A549 treated with Hydrocortisone at 1 μM for 4 hours (cell line): ENCODE data around the gene CRTC2. TPM values are rescaled to one million over a fixed set of nuclear protein-coding genes. Genes with fewer than 3 reads are reported as not detected.

Experiments
- total RNA-seq: library from RNA; stranded (reverse); fragments of 200-300 nt; extraction: Qiagen RNA extraction; gene quantifications from 5 replicates; pipeline ENCODE4 v1.2.3, GENCODE V29; 2022

Gene CRTC2, protein sequence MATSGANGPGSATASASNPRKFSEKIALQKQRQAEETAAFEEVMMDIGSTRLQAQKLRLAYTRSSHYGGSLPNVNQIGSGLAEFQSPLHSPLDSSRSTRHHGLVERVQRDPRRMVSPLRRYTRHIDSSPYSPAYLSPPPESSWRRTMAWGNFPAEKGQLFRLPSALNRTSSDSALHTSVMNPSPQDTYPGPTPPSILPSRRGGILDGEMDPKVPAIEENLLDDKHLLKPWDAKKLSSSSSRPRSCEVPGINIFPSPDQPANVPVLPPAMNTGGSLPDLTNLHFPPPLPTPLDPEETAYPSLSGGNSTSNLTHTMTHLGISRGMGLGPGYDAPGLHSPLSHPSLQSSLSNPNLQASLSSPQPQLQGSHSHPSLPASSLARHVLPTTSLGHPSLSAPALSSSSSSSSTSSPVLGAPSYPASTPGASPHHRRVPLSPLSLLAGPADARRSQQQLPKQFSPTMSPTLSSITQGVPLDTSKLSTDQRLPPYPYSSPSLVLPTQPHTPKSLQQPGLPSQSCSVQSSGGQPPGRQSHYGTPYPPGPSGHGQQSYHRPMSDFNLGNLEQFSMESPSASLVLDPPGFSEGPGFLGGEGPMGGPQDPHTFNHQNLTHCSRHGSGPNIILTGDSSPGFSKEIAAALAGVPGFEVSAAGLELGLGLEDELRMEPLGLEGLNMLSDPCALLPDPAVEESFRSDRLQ
- total RNA-seq: 35.0 to 40.6 TPM (median 35.8 TPM) in 5 replicates

DNA sequence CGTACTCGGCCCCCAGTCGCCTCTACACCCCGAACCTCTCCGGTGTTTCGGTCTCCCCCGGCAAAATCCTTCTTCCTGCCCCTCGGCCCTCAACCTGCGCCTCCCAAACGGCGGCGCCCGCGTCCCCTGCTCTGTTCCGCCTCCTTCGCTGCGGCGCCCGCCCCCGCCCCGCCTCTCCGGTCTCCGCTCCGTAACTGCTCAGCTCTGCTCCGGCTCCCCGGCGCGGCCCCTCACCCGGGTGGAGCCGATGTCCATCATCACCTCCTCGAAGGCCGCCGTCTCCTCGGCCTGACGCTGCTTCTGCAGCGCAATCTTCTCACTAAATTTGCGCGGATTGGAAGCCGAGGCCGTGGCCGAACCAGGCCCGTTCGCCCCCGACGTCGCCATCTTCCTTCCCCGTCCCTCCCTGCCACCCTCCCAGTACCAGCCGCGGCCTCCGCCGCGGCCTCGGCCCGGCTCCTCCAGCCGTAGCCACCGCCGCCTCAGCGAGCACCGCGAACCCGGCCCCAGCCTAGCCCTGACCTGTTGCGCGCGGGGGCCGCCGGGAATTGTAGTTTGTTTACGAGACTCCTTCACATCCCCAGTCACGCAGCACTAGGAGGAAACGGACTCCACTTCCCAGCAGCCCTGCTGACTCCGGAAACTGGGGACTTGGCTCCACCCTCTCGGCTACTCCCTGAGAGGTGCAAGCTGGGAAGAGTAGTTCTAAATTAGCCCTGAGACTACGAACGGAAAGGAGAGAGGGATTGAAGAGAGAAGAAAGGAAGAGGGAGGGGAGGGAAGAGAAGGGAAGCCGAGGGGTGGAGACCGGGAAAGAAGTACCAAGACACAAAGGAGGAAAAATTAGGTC lies at the start of gene CRTC2:
TSS of gene CRTC2 (minus strand) at position 502 of the 850 bp plus-strand sequence. CDS start at position 387, 115 bp downstream.

DNA sequence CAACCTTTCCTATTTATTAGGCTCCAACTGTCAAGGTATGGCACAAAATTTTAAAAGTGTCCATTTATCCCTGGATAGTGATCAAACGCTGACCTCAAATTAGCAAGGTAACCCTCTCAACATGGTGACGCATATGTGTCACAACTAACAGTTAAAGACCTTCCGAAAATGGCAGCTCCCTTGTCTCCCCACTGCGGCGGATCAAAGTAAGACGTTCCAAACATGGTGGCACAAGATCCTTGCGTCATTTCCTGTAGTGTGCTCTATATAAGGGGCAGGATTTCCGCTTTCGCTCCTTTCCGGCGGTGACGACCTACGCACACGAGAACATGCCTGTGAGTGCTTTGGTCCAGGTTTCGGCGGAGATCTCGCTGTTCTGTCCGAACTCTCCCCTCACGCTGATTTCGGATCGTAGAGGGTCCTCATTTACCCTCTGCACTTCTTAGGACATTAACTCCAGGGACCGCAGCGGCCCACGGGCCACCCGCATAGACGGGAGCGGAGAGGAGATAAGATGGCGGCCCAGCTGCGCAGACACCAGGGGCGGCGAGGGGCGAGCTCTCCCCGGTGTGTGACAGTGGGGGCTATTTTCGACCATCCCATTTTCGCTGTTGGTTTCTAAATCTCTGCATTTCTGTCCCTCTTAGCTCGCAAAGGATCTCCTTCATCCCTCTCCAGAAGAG lies 32.2 kb upstream of the CRTC2 start, which contains the start of gene RPS27:
TSS of gene RPS27 (plus strand) at position 295 of the 683 bp plus-strand sequence. CDS start at position 330, 35 bp downstream.

DNA sequence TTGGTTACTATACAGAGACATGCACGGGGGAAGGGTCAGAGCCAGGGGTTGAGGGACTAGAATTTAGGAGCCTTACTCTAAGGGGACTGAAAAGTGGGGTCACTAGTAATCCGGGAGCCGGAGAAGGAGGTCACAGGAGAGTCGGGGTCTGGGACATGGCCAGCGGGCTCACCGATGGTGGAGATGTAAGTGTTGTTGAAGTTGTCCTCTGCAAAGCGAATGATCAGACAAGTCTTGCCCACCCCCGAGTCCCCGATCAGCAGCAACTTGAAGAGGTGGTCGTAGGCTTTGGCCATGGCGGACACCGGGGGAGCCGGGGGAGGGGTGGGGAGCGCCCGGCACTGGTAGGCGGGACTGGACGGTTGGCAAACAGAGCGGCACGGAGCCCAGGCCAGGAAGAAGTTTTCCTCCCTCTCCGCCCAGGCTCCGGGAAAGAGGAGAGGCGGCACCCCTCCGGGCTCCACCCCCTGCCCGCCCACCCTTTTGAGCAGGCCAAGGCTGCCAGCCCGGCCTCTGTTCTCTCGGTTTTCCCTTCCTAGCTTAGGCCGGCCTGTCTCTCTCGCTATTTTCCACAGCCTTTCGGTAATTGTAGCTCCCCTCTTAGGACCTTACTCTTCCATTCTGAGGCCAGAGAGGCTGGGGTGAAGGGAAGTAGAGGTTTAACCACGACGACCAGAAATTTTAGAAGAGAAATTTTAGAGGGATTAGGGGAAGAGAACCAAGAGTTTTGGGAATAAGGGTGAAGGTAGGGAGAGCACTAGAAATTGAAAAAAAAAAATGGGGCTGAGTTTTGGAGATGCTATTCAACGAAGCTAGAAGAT lies 27.7 kb upstream of the CRTC2 start, which contains the start of gene RAB13:
TSS of gene RAB13 (minus strand) at position 399 of the 821 bp plus-strand sequence. CDS start at position 296, 103 bp downstream.

DNA sequence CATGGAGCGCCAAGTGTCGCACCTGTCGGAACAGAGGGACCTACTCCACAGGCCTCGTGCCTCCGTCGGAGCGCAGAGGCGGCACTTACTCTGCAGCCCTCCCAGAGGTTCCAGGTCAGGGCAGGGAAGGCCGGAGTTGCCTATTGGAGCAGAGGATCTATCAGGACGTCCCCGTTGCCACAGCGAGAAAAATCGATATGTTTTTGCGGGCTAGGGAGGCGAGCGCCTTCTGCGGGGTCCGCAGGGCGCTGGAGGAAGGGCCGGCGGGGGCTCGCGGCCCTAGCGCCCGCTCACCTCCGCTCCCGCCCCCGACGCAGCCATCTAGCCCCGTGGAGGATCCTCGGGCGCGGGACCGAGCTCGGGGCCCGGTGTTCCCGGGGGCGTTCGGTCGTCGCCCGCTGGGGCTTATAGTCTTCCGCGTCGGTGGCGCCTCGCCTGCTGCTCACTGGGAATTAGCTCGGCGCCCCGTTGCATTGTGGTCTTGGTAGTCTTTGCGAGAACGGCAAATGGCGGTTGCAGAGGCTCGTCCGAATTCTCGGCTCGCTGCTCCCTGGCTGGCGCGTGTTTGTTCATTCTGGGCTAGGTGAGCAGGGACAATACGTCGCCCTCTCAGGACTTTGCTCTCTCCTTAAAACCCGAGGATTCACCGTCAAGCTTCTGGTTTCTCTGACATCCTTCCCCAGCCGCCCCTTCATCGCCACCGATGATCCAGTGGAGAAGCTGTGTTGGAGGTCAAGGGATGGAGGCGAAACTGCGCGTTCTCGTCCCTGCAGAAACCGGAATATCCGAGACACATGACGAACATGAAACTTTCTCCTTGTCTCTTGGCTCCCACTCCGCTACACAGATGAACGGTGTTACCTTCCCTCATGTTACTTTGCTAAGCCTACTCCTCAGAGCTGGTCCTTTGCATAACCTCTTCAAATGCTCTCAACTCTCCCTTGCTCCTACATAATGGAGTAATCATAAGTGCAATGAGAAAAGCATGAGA lies 19.1 kb upstream of the CRTC2 start, which contains the start of gene JTB:
TSS of gene JTB (minus strand) at position 425 of the 991 bp plus-strand sequence. CDS start at position 3, 422 bp downstream.

GRCh38 chr1:153967107-153967999 lies 8.9 kb upstream of the CRTC2 start, which contains the start of gene CREB3L4:
CREB3L4 (plus strand) TSS chr1:153967902; CDS start chr1:153968526, 624 bp downstream.

GRCh38 chr1:153963030-153963849 lies 4.8 kb upstream of the CRTC2 start, which contains the start of gene SLC39A1:
SLC39A1 (minus strand) TSS chr1:153963537; CDS start chr1:153962715, 822 bp downstream.

GRCh38 chr1:153946622-153947241 lies 11.7 kb downstream of the CRTC2 start, which contains the start of gene DENND4B:
DENND4B (minus strand) TSS chr1:153946718; CDS start chr1:153944374, 2,344 bp downstream.

GRCh38 chr1:153922972-153923925 lies 35.2 kb downstream of the CRTC2 start, which contains the start of gene GATAD2B:
GATAD2B (minus strand) TSS chr1:153922972; CDS start chr1:153828347, 94,625 bp downstream.

Other genes with a start within 250 kb of the CRTC2 start
- 18.7 to 21.0 TPM (median 20.5 TPM) in 5 replicates for gene INTS3, start 230.6 kb downstream of the CRTC2 start, total RNA-seq
- gene SLC27A3, start 183.2 kb downstream of the CRTC2 start, total RNA-seq: 0.84 to 1.8 TPM (median 1.0 TPM) in 5 replicates
- 7.9 to 11.3 TPM (median 9.1 TPM) in 5 replicates for gene GATAD2B, start 35.6 kb downstream of the CRTC2 start, total RNA-seq
- 28.7 to 34.7 TPM (median 32.6 TPM) in 5 replicates for gene DENND4B, start 11.9 kb downstream of the CRTC2 start, total RNA-seq
- gene SLC39A1, start 4.9 kb upstream of the CRTC2 start, total RNA-seq: 160 to 170 TPM (median 162 TPM) in 5 replicates
- gene CREB3L4, start 9.3 kb upstream of the CRTC2 start, total RNA-seq: 7.8 to 10.5 TPM (median 9.3 TPM) in 5 replicates
- 105 to 161 TPM (median 144 TPM) in 5 replicates for gene JTB, start 19.1 kb upstream of the CRTC2 start, total RNA-seq
- 126 to 154 TPM (median 129 TPM) in 5 replicates for gene RAB13, start 27.7 kb upstream of the CRTC2 start, total RNA-seq
- gene RPS27, start 32.1 kb upstream of the CRTC2 start, total RNA-seq: 4,245 to 5,781 TPM (median 4,379 TPM) in 5 replicates
- not detected in 5 replicates for gene NUP210L, start 196.5 kb upstream of the CRTC2 start, total RNA-seq
- 457 to 643 TPM (median 490 TPM) in 5 replicates for gene TPM3, start 233.5 kb upstream of the CRTC2 start, total RNA-seq
- 0.40 TPM in 1 of 5 replicates, not detected in the others for gene CFAP141, start 247.7 kb upstream of the CRTC2 start, total RNA-seq